AG04450 (cell line): Measurements from ENCODE around the gene SEC16A. TPM values are rescaled to one million over a fixed set of nuclear protein-coding genes. Genes with fewer than 3 reads are reported as not detected.

Experiments
- CTCF ChIA-PET: fragments of 300-600, 350-600 bp; formaldehyde crosslinking; extraction: SDS; loops from one replicate; lab custom pipeline; 2022; ENCODE audit warnings: antibody characterized with exemption, inconsistent platforms; lab: Charles Lee
- POLR2A ChIA-PET: fragments of 350-600 bp; formaldehyde crosslinking; extraction: SDS; loops from one replicate; lab custom pipeline; 2021; ENCODE audit warnings: antibody characterized with exemption, inconsistent platforms; lab: Yijun Ruan, JAX
- DNase-seq: peaks from one replicate; pipeline ENCODE4 v3.0.0-alpha.2; 2011; ENCODE audit warnings: low read depth, low spot score
- H3K27ac ChIP-seq: one replicate; pipeline ENCODE4 v1.5.1; 2012; ENCODE audit warnings: low read depth, low read length, control low read depth
- H3K27me3 ChIP-seq: one replicate; pipeline ENCODE4 v1.6.0; 2012; ENCODE audit warnings: low read length; ENCODE audit not compliant: control insufficient read depth, insufficient read depth
- H3K4me3 ChIP-seq: 2 replicates; pipeline ENCODE4 v1.5.1; 2011; ENCODE audit warnings: mild to moderate bottlenecking, low read depth, low read length, control low read depth
- H3K9me3 ChIP-seq: 2 replicates; pipeline ENCODE4 v1.5.1; 2012; ENCODE audit warnings: low read length; ENCODE audit not compliant: control insufficient read depth, insufficient read depth
- polyA plus RNA-seq: library from polyadenylated mRNA; depleted of rRNA; stranded (reverse); fragments of >200 nt; gene quantifications from 2 replicates; pipeline ENCODE4 v1.2.3, GENCODE V29; 2011
- TF ChIP-seq, protein P1 (sequence below): IDR thresholded peaks from 2 replicates; pipeline ENCODE4 v1.5.1; 2011; ENCODE audit warnings: low read depth, low read length, control low read depth, inconsistent platforms

SEC16A gene
- polyA plus RNA-seq, 1 experiment = 23.2 TPM

DNA sequence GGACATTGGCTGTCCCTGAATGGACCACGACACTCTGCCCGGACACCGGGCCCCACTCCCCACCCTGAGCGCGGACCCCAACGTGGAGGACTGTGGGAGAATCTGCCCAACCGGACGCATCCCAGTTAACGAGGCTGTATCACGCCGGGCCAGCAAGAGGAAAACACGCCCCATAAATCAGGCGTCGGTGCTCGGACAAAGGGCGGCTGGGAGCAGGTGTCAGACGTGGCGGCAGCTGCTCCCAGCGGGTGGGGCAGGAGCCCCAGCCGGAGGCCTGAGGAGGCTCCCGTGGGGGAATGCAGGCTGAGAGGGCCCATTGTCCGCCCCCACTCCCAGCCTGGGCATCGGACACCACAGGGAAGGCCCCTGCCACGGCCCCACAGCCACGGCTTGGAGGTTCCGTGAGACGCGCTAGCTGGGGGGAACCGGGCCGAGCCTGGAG lies 43.8 kb upstream of the SEC16A start:
- ChIA-PET CTCF (no interaction called here), POLR2A (interaction anchor here (0.5 kb wide), 1 partner anchor 156 kb away, joined by 5 read pairs; no protein-coding TSS in a partner anchor)
- H3K9me3 ChIP-seq = no peaks in the 10 kb centered on the region; the same call in 1 of the 2 replicates
- no peak overlapping the region for H3K4me3 ChIP-seq
- no peaks in the 10 kb centered on the region for H3K27me3 ChIP-seq
- no peak overlapping the region for H3K27ac ChIP-seq
- TF ChIP-seq, protein P1, sequence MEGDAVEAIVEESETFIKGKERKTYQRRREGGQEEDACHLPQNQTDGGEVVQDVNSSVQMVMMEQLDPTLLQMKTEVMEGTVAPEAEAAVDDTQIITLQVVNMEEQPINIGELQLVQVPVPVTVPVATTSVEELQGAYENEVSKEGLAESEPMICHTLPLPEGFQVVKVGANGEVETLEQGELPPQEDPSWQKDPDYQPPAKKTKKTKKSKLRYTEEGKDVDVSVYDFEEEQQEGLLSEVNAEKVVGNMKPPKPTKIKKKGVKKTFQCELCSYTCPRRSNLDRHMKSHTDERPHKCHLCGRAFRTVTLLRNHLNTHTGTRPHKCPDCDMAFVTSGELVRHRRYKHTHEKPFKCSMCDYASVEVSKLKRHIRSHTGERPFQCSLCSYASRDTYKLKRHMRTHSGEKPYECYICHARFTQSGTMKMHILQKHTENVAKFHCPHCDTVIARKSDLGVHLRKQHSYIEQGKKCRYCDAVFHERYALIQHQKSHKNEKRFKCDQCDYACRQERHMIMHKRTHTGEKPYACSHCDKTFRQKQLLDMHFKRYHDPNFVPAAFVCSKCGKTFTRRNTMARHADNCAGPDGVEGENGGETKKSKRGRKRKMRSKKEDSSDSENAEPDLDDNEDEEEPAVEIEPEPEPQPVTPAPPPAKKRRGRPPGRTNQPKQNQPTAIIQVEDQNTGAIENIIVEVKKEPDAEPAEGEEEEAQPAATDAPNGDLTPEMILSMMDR = no peak
- no peak for DNase-seq

DNA sequence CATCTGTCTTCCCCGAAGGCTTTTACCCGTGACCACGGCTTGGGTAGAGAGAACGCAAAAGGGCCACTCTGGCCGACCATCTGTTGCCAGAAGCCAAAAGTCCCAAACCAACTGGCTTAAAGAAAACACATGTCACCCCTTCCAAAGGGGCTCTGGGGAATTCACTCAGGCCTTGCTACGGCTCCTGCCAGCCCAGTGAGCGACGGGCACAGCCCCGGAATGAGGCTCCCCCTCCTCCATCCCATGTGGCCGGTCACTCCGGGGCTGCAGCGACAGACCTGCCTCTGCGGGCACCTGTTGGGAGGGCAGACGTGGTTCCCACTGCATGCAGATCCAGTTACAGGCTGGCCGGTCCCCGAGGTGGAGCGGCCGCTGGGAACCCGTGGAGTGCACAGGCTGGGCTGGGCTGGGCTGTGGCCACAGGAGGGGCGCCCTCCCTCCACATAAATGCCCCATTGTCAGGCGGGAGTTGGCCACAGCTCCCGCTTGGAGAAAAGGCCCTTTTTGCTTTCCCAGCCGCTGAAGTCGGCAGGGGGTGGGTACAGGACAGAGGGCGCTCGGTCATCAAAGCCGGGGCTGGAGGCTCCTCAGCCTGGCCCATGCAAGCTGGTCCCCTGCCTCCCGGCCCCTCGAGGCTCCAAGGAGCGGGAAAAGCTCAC lies 43.1 kb upstream of the SEC16A start:
- TF ChIP-seq, protein P1 = no peak
- Histone ChIP-seq H3K27me3 (no peaks in the 10 kb centered on the region), H3K27ac (no peak overlapping the region), H3K4me3 (no peak overlapping the region), H3K9me3 (no peaks in the 10 kb centered on the region; the same call in 1 of the 2 replicates)
- no peak for DNase-seq
- CTCF ChIA-PET = no interaction called here
- POLR2A ChIA-PET = no interaction called here

DNA sequence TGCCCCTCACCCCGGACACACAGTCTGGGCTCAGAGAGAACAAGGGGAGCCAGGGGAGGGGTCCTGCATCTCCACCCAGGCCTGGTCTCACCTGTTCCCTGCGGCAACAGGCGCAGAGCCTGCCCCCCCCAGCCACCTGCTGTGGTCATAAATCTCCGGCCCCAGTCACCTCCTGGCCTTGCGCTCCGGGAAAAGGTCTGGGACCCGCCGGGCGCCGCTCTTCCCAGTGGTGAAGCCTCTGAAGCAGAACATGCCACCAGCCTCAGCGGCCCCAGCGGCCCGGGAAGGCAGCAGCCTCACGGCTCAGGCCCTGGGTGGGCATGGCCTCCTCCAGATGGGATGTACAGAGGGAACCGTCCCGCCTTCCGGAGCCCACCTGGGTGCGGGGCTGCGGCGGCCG lies 42.4 kb upstream of the SEC16A start:
- TF ChIP-seq, protein P1 = no peak
- no peak for DNase-seq
- Histone ChIP-seq H3K9me3 (no peaks in the 10 kb centered on the region; the same call in 1 of the 2 replicates), H3K27ac (no peak overlapping the region), H3K27me3 (no peaks in the 10 kb centered on the region), H3K4me3 (no peak overlapping the region)
- CTCF ChIA-PET = no interaction called here
- POLR2A ChIA-PET = no interaction called here

DNA sequence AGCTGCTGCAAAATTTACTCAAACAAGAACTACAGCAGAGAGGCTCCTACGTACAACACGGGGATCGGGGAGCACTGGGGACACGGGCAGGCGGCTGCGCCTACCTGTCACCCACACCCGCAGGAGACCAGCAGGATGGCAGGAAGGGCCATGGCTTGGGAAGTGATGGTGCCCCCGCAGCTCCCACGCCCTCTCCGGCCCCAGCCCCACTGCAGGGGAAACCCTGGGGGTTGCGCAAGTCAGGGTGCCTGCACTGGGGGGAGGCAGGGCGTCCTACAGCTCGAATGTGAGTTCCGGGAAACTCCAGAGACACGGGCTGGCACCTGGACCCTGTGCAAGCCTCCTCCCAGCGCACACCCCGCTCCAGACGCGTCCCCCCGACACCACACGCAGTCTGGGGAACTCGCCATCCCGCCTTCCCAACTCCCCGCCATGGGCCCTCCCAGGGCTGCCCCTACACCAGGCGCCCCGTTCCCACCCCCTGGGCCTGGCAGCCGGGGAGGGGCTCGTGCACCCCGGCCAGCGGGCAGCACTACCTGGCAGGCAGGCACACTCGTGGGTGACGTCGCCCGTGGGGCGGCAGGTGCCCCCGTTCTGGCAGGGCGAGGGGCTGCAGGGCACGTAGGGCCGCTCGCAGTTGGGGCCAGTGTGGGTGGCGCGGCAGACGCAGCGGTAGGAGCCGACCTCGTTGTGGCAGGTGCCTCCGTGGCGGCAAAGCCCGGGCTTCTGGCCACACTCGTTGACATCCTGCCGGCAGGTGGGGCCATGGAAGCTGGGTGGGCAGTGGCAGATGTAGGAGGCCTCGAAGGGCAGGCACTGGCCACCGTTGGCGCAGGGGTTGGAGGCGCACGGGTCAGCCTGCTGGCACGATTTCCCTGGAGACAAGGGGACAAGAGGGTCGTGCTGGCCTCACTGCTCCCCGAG lies 39.7 kb upstream of the SEC16A start:
- TF ChIP-seq, protein P1 = no peak
- H3K27ac ChIP-seq = no peak overlapping the region
- DNase-seq = no peak
- no peaks in the 10 kb centered on the region; the same call in 1 of the 2 replicates for H3K9me3 ChIP-seq
- POLR2A ChIA-PET = no interaction called here
- CTCF ChIA-PET = no interaction called here
- H3K4me3 ChIP-seq = no peak overlapping the region
- no peaks in the 10 kb centered on the region for H3K27me3 ChIP-seq
